ENCODE measurements around the gene AKR1C2. TPM values are rescaled to one million over a fixed set of nuclear protein-coding genes. Genes with fewer than 3 reads are reported as not detected.
"Not testable (repeated sequence)": the region's sequence is repeated elsewhere in the genome, so short reads cannot be mapped to it uniquely, and the experiment has no call there.

AKR1C2 gene
- total RNA-seq, 2 donors from 2014 or later: 138 to 170 TPM

- intact Hi-C loops (cut with DNase I); DNase-seq; ATAC-seq: not testable (repeated sequence)
These were observed 31.1 kb downstream of the AKR1C2 start for GRCh38 chr10:4972369-4973142.

GRCh38 chr10:4970362-4970761 lies 33.3 kb downstream of the AKR1C2 start:
- DNase-seq; ATAC-seq; intact Hi-C loops (cut with DNase I): not testable (repeated sequence)

GRCh38 chr10:4969289-4969688 lies 34.4 kb downstream of the AKR1C2 start:
- ATAC-seq; DNase-seq; intact Hi-C loops (cut with DNase I): not testable (repeated sequence)

GRCh38 chr10:4967189-4967588 lies 36.5 kb downstream of the AKR1C2 start:
- DNase-seq; intact Hi-C loops (cut with DNase I); ATAC-seq: not testable (repeated sequence)

GRCh38 chr10:4965763-4966162 lies 37.9 kb downstream of the AKR1C2 start:
- ATAC-seq; DNase-seq; intact Hi-C loops (cut with DNase I): not testable (repeated sequence)

GRCh38 chr10:4963815-4964154 lies 39.9 kb downstream of the AKR1C2 start:
- intact Hi-C loops (cut with DNase I); DNase-seq: not testable (repeated sequence)
- peak; percentile 48 to 54 for ATAC-seq

GRCh38 chr10:4962876-4963814 lies 40.5 kb downstream of the AKR1C2 start, which contains the start of gene AKR1C1:
TSS of gene AKR1C1 (plus strand) at chr10:4963415. CDS start at chr10:4963445, 30 bp downstream.
- DNase-seq; intact Hi-C loops (cut with DNase I): not testable (repeated sequence)
- peak; percentile 98 to 100 for ATAC-seq

GRCh38 chr10:4962308-4962707 lies 41.3 kb downstream of the AKR1C2 start:
- intact Hi-C loops (cut with DNase I); ATAC-seq; DNase-seq: not testable (repeated sequence)

GRCh38 chr10:4961558-4961957 lies 42.1 kb downstream of the AKR1C2 start:
- ATAC-seq; intact Hi-C loops (cut with DNase I); DNase-seq: not testable (repeated sequence)

- intact Hi-C loops (cut with DNase I): loop anchor here in 1 of 2 donors (5.0 kb wide), 1 partner anchor 50 kb away; no protein-coding TSS in a partner anchor
- DNase-seq, ATAC-seq: not testable (repeated sequence)
These were observed 46.6 kb downstream of the AKR1C2 start for GRCh38 chr10:4956955-4957645.

- not testable (repeated sequence) for DNase-seq, ATAC-seq
- intact Hi-C loops (cut with DNase I): loop anchor here in 1 of 2 donors (5.0 kb wide), 1 partner anchor 51 kb away; no protein-coding TSS in a partner anchor
These were observed 47.6 kb downstream of the AKR1C2 start for GRCh38 chr10:4956088-4956487.

- intact Hi-C loops (cut with DNase I): no loop called here
- no peak for ATAC-seq
- DNase-seq: no peak
These were observed 50.3 kb downstream of the AKR1C2 start for GRCh38 chr10:4953405-4953804.

GRCh38 chr10:4951512-4952162 lies 52.0 kb downstream of the AKR1C2 start:
- intact Hi-C loops (cut with DNase I); DNase-seq; ATAC-seq: not testable (repeated sequence)

GRCh38 chr10:4947635-4948596 lies 55.7 kb downstream of the AKR1C2 start:
- DNase-seq (no peak), ATAC-seq (peak; percentile 80 to 96)
- intact Hi-C loops (cut with DNase I): no loop called here

- intact Hi-C loops (cut with DNase I): no loop called here
- DNase-seq: no peak
- peak in 1 of 2 donors; percentile 20 for ATAC-seq
These were observed 56.5 kb downstream of the AKR1C2 start for GRCh38 chr10:4947039-4947634.

GRCh38 chr10:4945766-4946717 lies 57.6 kb downstream of the AKR1C2 start:
- no peak for DNase-seq
- no peak for ATAC-seq
- intact Hi-C loops (cut with DNase I): no loop called here

Measured in left cardiac atrium (tissue), 4 donors.